Measurements from ENCODE around the gene CYP17A1.

The CYP17A1 gene

GRCh38 chr10:102804382-102805055 lies 32.7 kb downstream of the CYP17A1 start:
- no peak for DNase-seq (ENCODE audit: low spot score)

DNA sequence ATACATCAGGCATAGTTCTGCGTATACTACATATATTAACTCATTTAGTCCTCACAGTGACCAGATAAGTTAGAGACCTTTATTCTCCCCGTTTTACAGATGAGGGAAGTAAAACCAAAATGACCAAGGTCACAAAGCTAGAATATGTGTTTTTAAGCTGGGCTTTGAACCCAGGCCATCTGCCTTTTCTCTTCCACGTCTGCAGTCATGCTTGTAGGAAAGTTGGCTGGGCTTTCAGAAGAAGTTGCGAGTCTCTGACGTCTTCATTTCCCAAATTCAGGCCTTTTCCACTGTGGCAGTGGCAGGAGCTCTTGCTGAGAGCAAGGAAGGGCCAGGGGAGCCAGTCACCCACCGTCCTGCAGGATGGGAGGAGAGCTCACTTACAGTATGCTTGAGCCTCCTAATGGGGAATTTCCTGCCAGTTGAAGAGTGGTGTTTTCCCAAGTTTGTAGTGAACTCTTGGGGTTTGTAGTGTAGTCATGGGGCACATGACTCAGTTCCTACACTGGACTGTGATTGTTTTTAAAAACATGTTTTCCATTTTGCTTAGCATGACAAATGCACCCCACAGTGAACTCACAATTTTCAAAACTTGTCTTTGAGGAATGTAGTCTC lies 34.2 kb downstream of the CYP17A1 start:
- DNase-seq (ENCODE audit: low spot score), result peak; percentile 82

DNA sequence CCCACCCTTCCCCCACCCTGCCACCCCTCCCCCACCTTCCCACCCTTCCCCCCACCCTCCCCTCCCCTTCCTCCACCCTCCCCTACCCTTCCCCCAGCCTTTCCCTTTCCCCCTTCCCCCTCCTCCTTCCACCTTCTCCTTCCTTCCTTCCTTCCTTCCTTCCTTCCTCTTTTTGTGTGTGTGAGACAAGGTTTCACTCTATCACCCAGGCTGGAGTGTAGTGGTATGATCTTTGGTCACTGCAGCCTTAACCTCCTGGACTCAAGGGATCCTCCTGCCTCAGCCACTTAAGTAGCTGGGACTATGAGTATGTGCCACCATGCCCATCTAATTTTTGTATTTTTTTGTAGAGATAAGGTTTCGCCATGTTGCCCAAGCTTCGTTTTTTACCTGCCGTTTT lies 35.2 kb downstream of the CYP17A1 start:
- DNase-seq (ENCODE audit: low spot score), result no peak

DNA sequence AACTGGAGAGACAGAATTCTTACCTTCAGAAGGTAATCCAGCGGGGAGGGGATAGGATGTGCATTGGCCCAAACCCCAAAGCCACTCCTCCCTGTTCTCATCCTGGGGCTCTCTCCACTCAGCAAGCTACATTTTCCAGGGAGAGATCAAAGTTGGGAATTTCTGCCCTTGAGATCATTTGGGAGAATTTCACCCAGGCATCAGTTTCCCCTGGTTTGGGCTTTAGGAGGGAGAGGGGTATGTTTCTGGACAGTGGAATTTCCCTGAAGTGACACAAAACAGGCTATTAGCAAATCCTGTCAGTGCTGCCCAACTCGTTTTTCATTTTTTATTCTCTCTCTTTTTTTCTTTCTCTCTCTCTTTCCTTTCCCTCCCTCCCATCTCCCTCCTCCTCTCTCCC lies 35.7 kb downstream of the CYP17A1 start:
- no peak for DNase-seq (ENCODE audit: low spot score)

- DNase-seq (ENCODE audit: low spot score), result no peak
Measured at GRCh38 chr10:102800611-102801335, 36.4 kb downstream of the CYP17A1 start.

GRCh38 chr10:102799691-102800471 lies 37.3 kb downstream of the CYP17A1 start:
- no peak for DNase-seq (ENCODE audit: low spot score)

GRCh38 chr10:102796407-102797176 lies 40.6 kb downstream of the CYP17A1 start:
- DNase-seq (ENCODE audit: low spot score), result peak; percentile 73

GRCh38 chr10:102795453-102796406 lies 41.5 kb downstream of the CYP17A1 start:
- DNase-seq (ENCODE audit: low spot score), result no peak

GRCh38 chr10:102791754-102792395 lies 45.3 kb downstream of the CYP17A1 start:
- no peak for DNase-seq (ENCODE audit: low spot score)

- no peak for DNase-seq (ENCODE audit: low spot score)
Measured at GRCh38 chr10:102785818-102786217, 51.4 kb downstream of the CYP17A1 start.

DNA sequence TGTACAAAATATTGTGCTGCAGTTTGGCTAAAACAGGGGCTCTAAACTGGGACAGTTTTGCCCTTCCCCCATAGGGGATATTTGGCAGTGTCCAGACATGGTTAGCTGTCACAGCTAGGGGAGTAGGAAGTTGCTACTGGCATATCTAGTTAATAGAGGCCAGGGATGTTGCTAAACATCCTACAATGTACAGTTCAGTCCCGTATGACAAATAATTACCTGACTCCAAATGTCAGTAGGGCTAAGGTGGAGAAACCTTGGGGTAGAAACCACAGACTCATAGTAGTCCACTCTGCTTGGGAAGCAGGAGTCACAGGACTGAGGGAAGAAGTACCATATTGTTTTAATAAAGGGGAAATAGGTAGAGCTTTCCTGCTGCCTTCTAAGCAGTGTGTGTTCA lies 53.6 kb downstream of the CYP17A1 start:
- DNase-seq (ENCODE audit: low spot score), result no peak

- DNase-seq (ENCODE audit: low spot score), result peak; percentile 75
Measured at GRCh38 chr10:102782673-102783551, 54.3 kb downstream of the CYP17A1 start.

- peak; percentile 48 for DNase-seq (ENCODE audit: low spot score)
Measured at GRCh38 chr10:102781921-102782557, 55.2 kb downstream of the CYP17A1 start.

DNA sequence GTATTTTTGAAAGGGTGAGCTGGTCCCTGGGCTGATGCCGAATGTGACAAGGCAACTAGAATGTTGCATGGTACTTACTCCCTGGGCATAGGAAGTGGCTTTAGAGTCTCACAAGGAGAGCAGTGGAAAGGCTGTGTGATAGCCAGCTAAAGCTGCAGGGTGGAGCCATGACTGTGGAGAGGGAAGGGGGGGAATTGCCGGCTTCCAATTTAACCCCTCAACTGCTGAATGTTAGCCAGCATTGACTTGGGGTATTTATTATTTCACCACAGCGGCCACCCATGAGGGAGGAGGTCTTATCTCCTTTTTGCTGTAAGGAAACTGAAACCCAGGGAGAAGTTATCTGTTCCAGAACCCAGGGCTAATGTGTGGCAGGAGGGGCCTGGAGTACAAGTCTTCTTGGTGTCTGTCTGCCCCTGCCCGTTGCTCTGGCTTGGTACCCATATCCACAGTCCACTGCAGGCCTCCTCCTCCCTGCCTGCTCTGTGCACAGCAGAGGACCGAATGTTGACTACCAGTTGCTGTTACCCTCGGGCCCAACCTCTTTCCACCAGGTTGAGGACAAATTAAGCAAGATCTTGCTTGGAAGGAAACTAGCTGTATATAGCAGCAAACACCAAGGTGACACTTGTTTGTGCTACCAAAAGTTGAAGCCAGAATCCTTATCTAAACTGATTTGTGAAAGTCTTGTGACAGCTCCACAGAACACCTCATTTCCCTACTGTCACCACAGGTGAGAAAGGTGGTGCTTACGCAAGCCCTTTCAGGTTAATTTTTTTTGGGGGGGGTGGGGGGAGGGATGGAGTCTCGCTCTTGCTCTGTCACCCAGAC lies 55.9 kb downstream of the CYP17A1 start:
- no peak for DNase-seq (ENCODE audit: low spot score)
